Measurements from ENCODE around the gene CHI3L2.
A peak's percentile ranks its signal among the peaks of the same experiment; 100 is the strongest.

The CHI3L2 gene

GRCh38 chr1:111203681-111204200, 23.8 kb upstream of the CHI3L2 start:
- H3K9ac ChIP-seq (ENCODE audit: low read depth, low read length) = no peak overlapping the region

GRCh38 chr1:111204201-111204982, 23.1 kb upstream of the CHI3L2 start:
- Histone ChIP-seq H3K27me3 (ENCODE audit: control insufficient read depth, insufficient read depth, low read length) (peaks cover 49% of the 10 kb centered on the region), H3K36me3 (ENCODE audit: control insufficient read depth, insufficient read depth, low read length) (no peaks in the 10 kb centered on the region), H3K9ac (ENCODE audit: low read depth, low read length) (no peak overlapping the region), H3K4me1 (ENCODE audit: control insufficient read depth, insufficient read depth, low read length) (peaks cover 4% of the 10 kb centered on the region), H3K4me3 (ENCODE audit: low read depth, low read length) (peak overlapping the region; percentile 35), H3K9me3 (ENCODE audit: control insufficient read depth, insufficient read depth, low read length) (no peaks in the 10 kb centered on the region)

More at GRCh38 chr1:111203681-111204200, 23.8 kb upstream of the CHI3L2 start:
- Histone ChIP-seq H3K27me3 (ENCODE audit: control insufficient read depth, insufficient read depth, low read length) (peaks cover 49% of the 10 kb centered on the region), H3K36me3 (ENCODE audit: control insufficient read depth, insufficient read depth, low read length) (no peaks in the 10 kb centered on the region), H3K4me3 (ENCODE audit: low read depth, low read length) (peak overlapping the region; percentile 35), H3K4me1 (ENCODE audit: control insufficient read depth, insufficient read depth, low read length) (peaks cover 4% of the 10 kb centered on the region), H3K9me3 (ENCODE audit: control insufficient read depth, insufficient read depth, low read length) (no peaks in the 10 kb centered on the region)

- H3K27me3 ChIP-seq (ENCODE audit: control insufficient read depth, insufficient read depth, low read length) = peaks cover 49% of the 10 kb centered on the region
- H3K9me3 ChIP-seq (ENCODE audit: control insufficient read depth, insufficient read depth, low read length) = no peaks in the 10 kb centered on the region
- H3K4me1 ChIP-seq (ENCODE audit: control insufficient read depth, insufficient read depth, low read length) = peaks cover 4% of the 10 kb centered on the region
- H3K36me3 ChIP-seq (ENCODE audit: control insufficient read depth, insufficient read depth, low read length) = no peaks in the 10 kb centered on the region
- no peak overlapping the region for H3K4me3 ChIP-seq (ENCODE audit: low read depth, low read length)
- H3K9ac ChIP-seq (ENCODE audit: low read depth, low read length) = no peak overlapping the region
Observed at GRCh38 chr1:111204983-111205713, 22.4 kb upstream of the CHI3L2 start.

- H3K4me1 ChIP-seq (ENCODE audit: control insufficient read depth, insufficient read depth, low read length) = peaks cover 4% of the 10 kb centered on the region
- peaks cover 49% of the 10 kb centered on the region for H3K27me3 ChIP-seq (ENCODE audit: control insufficient read depth, insufficient read depth, low read length)
- no peaks in the 10 kb centered on the region for H3K36me3 ChIP-seq (ENCODE audit: control insufficient read depth, insufficient read depth, low read length)
- no peaks in the 10 kb centered on the region for H3K9me3 ChIP-seq (ENCODE audit: control insufficient read depth, insufficient read depth, low read length)
- no peak overlapping the region for H3K9ac ChIP-seq (ENCODE audit: low read depth, low read length)
- H3K4me3 ChIP-seq (ENCODE audit: low read depth, low read length) = no peak overlapping the region
Observed at GRCh38 chr1:111205714-111206050, 21.8 kb upstream of the CHI3L2 start.

- Histone ChIP-seq H3K27me3 (ENCODE audit: control insufficient read depth, insufficient read depth, low read length) (peaks cover 30% of the 10 kb centered on the region), H3K4me3 (ENCODE audit: low read depth, low read length) (no peak overlapping the region), H3K36me3 (ENCODE audit: control insufficient read depth, insufficient read depth, low read length) (no peaks in the 10 kb centered on the region), H3K9ac (ENCODE audit: low read depth, low read length) (no peak overlapping the region), H3K9me3 (ENCODE audit: control insufficient read depth, insufficient read depth, low read length) (no peaks in the 10 kb centered on the region), H3K4me1 (ENCODE audit: control insufficient read depth, insufficient read depth, low read length) (no peaks in the 10 kb centered on the region)
Observed at GRCh38 chr1:111208921-111209320, 18.6 kb upstream of the CHI3L2 start.

- Histone ChIP-seq H3K4me1 (ENCODE audit: control insufficient read depth, insufficient read depth, low read length) (no peaks in the 10 kb centered on the region), H3K36me3 (ENCODE audit: control insufficient read depth, insufficient read depth, low read length) (no peaks in the 10 kb centered on the region), H3K4me3 (ENCODE audit: low read depth, low read length) (no peak overlapping the region), H3K27me3 (ENCODE audit: control insufficient read depth, insufficient read depth, low read length) (peaks cover 27% of the 10 kb centered on the region), H3K9me3 (ENCODE audit: control insufficient read depth, insufficient read depth, low read length) (no peaks in the 10 kb centered on the region), H3K9ac (ENCODE audit: low read depth, low read length) (no peak overlapping the region)
Observed at GRCh38 chr1:111209622-111210021, 17.9 kb upstream of the CHI3L2 start.

- no peaks in the 10 kb centered on the region for H3K36me3 ChIP-seq (ENCODE audit: control insufficient read depth, insufficient read depth, low read length)
- no peaks in the 10 kb centered on the region for H3K4me1 ChIP-seq (ENCODE audit: control insufficient read depth, insufficient read depth, low read length)
- H3K9me3 ChIP-seq (ENCODE audit: control insufficient read depth, insufficient read depth, low read length) = no peaks in the 10 kb centered on the region
- no peak overlapping the region for H3K9ac ChIP-seq (ENCODE audit: low read depth, low read length)
- H3K27me3 ChIP-seq (ENCODE audit: control insufficient read depth, insufficient read depth, low read length) = peaks cover 8% of the 10 kb centered on the region
- H3K4me3 ChIP-seq (ENCODE audit: low read depth, low read length) = no peak overlapping the region
Observed at GRCh38 chr1:111211921-111212320, 15.6 kb upstream of the CHI3L2 start.

- H3K4me3 ChIP-seq (ENCODE audit: low read depth, low read length) = no peak overlapping the region
- no peak overlapping the region for H3K9ac ChIP-seq (ENCODE audit: low read depth, low read length)
- no peaks in the 10 kb centered on the region for H3K36me3 ChIP-seq (ENCODE audit: control insufficient read depth, insufficient read depth, low read length)
- no peaks in the 10 kb centered on the region for H3K4me1 ChIP-seq (ENCODE audit: control insufficient read depth, insufficient read depth, low read length)
- H3K27me3 ChIP-seq (ENCODE audit: control insufficient read depth, insufficient read depth, low read length) = peaks cover 7% of the 10 kb centered on the region
- no peaks in the 10 kb centered on the region for H3K9me3 ChIP-seq (ENCODE audit: control insufficient read depth, insufficient read depth, low read length)
Observed at GRCh38 chr1:111212634-111213335, 14.7 kb upstream of the CHI3L2 start.

GRCh38 chr1:111213412-111213811, 14.1 kb upstream of the CHI3L2 start:
- no peak overlapping the region for H3K4me3 ChIP-seq (ENCODE audit: low read depth, low read length)
- no peak overlapping the region for H3K9ac ChIP-seq (ENCODE audit: low read depth, low read length)

GRCh38 chr1:111214074-111214801, 13.3 kb upstream of the CHI3L2 start:
- Histone ChIP-seq H3K9me3 (ENCODE audit: control insufficient read depth, insufficient read depth, low read length) (no peaks in the 10 kb centered on the region), H3K9ac (ENCODE audit: low read depth, low read length) (no peak overlapping the region), H3K27me3 (ENCODE audit: control insufficient read depth, insufficient read depth, low read length) (no peaks in the 10 kb centered on the region), H3K4me1 (ENCODE audit: control insufficient read depth, insufficient read depth, low read length) (no peaks in the 10 kb centered on the region), H3K4me3 (ENCODE audit: low read depth, low read length) (no peak overlapping the region), H3K36me3 (ENCODE audit: control insufficient read depth, insufficient read depth, low read length) (no peaks in the 10 kb centered on the region)

More at GRCh38 chr1:111213412-111213811, 14.1 kb upstream of the CHI3L2 start:
- H3K4me1 ChIP-seq (ENCODE audit: control insufficient read depth, insufficient read depth, low read length) = no peaks in the 10 kb centered on the region
- H3K27me3 ChIP-seq (ENCODE audit: control insufficient read depth, insufficient read depth, low read length) = peaks cover under 1% of the 10 kb centered on the region
- no peaks in the 10 kb centered on the region for H3K36me3 ChIP-seq (ENCODE audit: control insufficient read depth, insufficient read depth, low read length)
- H3K9me3 ChIP-seq (ENCODE audit: control insufficient read depth, insufficient read depth, low read length) = no peaks in the 10 kb centered on the region

GRCh38 chr1:111214884-111215283, 12.6 kb upstream of the CHI3L2 start:
- Histone ChIP-seq H3K9me3 (ENCODE audit: control insufficient read depth, insufficient read depth, low read length) (no peaks in the 10 kb centered on the region), H3K4me1 (ENCODE audit: control insufficient read depth, insufficient read depth, low read length) (no peaks in the 10 kb centered on the region), H3K27me3 (ENCODE audit: control insufficient read depth, insufficient read depth, low read length) (no peaks in the 10 kb centered on the region), H3K36me3 (ENCODE audit: control insufficient read depth, insufficient read depth, low read length) (no peaks in the 10 kb centered on the region), H3K4me3 (ENCODE audit: low read depth, low read length) (no peak overlapping the region), H3K9ac (ENCODE audit: low read depth, low read length) (no peak overlapping the region)
